CD4-positive, alpha-beta T cell treated with Interleukin-17A for 1 hour (primary cell): Measurements from ENCODE around the gene EML1.

ENCODE experiments used
- DNase-seq: peaks from one replicate; pipeline ENCODE4 v3.0.0-alpha.2; 2020

The EML1 gene

GRCh38 chr14:99781853-99782610, 11.2 kb upstream of the EML1 start:
- no peak for DNase-seq

GRCh38 chr14:99784508-99784907, 8.7 kb upstream of the EML1 start:
- DNase-seq = no peak

- DNase-seq = no peak
Measured at GRCh38 chr14:99785426-99785825, 7.8 kb upstream of the EML1 start.

- DNase-seq = no peak
Measured at GRCh38 chr14:99786511-99786989, 6.7 kb upstream of the EML1 start.

GRCh38 chr14:99788713-99789112, 4.5 kb upstream of the EML1 start:
- no peak for DNase-seq

- no peak for DNase-seq
Measured at GRCh38 chr14:99789581-99789980, 3.6 kb upstream of the EML1 start.

GRCh38 chr14:99790201-99790977, 2.8 kb upstream of the EML1 start:
- DNase-seq = no peak

- DNase-seq = no peak
Measured at GRCh38 chr14:99790978-99791376, 2.2 kb upstream of the EML1 start.

GRCh38 chr14:99791476-99792209, 1.6 kb upstream of the EML1 start:
- DNase-seq = no peak

- no peak for DNase-seq
Measured at GRCh38 chr14:99792210-99792535, 1.0 kb upstream of the EML1 start.

GRCh38 chr14:99792551-99793212, 531 bp upstream of the EML1 start:
- no peak for DNase-seq

- DNase-seq = no peak
Measured at GRCh38 chr14:99794151-99794780, 1.1 kb downstream of the EML1 start.

- DNase-seq = no peak
Measured at GRCh38 chr14:99795046-99795445, 1.8 kb downstream of the EML1 start.

GRCh38 chr14:99797231-99797630, 4.0 kb downstream of the EML1 start:
- DNase-seq = no peak

GRCh38 chr14:99800781-99801180, 7.6 kb downstream of the EML1 start:
- no peak for DNase-seq

- DNase-seq = no peak
Measured at GRCh38 chr14:99802301-99803105, 9.3 kb downstream of the EML1 start.

GRCh38 chr14:99803106-99803775, 10.0 kb downstream of the EML1 start:
- DNase-seq = no peak

- DNase-seq = no peak
Measured at GRCh38 chr14:99803803-99804202, 10.6 kb downstream of the EML1 start.

- DNase-seq = no peak
Measured at GRCh38 chr14:99805757-99806439, 12.7 kb downstream of the EML1 start.

GRCh38 chr14:99806836-99807235, 13.6 kb downstream of the EML1 start:
- DNase-seq = no peak
